Stimulated activated CD4-positive, alpha-beta T cell treated with anti-CD3 and anti-CD28 coated beads, Interleukin-4, amount 100 ng/mL, for 24 hours (primary cell): ENCODE measurements around the gene MST1.

Source experiments
- DNase-seq: peaks from one replicate; pipeline ENCODE4 v3.0.0-alpha.2; 2020

The MST1 gene

DNA sequence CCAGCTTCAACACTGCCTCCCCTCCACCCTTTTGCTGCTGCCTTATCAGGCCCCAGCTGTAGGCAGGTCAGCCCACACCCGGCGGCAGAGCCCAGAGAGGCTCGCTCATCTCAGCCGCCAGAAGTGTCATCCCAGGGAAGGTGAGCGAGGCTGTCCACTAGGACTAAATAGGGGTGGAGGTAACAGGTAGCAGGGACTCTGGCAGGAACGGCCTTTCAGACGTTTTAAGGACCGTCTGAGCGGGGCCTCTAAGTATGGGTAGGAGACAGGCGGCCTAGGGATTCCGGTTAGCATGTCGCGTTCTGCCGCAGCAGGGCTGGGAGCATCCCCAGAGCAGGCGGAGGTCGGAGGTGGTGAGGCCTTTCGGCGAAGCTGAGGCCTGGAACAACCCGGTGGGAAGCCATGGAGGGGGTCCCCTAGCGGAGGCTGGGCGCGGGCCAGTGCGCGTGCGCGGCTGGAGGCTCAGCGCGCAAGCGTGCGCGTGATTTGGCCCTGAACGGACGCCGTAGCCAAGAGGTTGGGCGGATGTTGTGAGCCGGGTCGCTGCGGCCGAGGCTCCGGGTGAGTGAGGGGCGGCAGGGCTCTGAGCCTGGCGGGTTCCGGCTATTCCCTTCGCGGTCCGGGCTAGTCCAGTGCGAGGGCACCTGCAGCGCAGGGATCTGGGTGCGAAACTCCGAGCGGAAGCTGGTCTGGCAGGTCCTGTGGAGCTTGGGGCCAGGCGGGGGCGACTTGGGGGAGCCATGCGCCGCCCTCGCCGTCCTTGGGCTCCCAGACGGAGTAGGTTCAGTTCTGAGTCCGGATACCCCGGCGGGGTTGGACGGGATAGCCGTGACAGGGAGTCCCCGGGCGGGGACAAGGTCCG, at the start of gene MST1, which contains the start of gene RNF123:
TSS of gene MST1 (minus strand) at position 429 of the 862 bp plus-strand sequence. CDS start 783 bp downstream, outside the sequence.
TSS of gene RNF123 (plus strand) at position 512 of the 862 bp plus-strand sequence. CDS start 1,609 bp downstream, outside the sequence.
- DNase-seq: peak; percentile 92

- no peak for DNase-seq
These were observed 48.9 kb upstream of the MST1 start for GRCh38 chr3:49738067-49738713.

- no peak for DNase-seq
These were observed 45.5 kb upstream of the MST1 start for GRCh38 chr3:49734752-49735151.

DNA sequence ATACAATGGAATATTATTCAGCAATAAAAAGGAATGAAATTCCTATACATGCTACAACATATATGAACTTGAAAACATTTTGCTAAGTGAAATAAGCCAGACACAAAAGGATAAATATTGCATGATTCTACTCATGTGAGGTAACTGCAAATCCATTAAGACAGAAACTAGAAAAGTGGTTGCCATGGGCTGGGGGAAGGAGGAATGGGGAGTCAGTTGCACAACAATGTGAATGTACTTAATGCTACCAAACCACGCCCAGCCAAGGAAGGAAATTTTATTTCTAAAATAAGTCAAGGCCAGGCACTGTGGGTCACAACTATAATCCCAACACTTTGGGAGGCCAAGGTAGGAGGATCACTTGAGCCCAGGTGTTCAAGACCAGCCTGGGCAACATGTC, 44.3 kb upstream of the MST1 start:
- DNase-seq: no peak

- DNase-seq: no peak
These were observed 43.3 kb upstream of the MST1 start for GRCh38 chr3:49732597-49732996.

DNA sequence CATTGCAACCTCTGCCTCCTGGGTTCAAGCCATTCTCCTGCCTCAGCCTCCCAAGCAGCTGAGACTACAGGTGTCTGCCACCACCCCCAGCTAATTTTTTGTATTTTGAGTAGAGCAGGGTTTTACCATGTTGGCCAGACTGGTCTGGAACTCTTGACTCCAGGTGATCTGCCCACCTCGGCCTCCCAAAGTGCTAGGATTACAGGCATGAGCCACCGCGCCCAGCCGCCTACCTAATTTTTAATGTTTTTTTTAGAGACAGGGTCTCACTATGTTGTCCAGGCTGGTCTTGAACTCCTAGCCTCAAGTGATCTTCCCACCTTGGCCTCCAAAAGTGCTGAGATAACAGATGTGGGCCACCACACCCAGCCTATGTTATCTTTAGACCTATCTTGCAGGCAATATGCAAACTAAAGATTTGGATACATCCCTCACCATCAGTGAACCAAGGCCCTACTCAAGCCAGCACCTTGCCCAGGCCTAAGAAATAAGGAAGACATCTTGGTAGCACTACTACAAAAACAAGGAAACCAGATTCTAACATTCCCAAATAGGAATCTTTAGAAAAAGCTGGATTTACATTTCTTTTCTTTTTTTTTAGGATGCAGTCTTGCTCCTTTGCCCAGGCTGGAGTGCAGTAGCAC, 40.8 kb upstream of the MST1 start:
- no peak for DNase-seq

DNA sequence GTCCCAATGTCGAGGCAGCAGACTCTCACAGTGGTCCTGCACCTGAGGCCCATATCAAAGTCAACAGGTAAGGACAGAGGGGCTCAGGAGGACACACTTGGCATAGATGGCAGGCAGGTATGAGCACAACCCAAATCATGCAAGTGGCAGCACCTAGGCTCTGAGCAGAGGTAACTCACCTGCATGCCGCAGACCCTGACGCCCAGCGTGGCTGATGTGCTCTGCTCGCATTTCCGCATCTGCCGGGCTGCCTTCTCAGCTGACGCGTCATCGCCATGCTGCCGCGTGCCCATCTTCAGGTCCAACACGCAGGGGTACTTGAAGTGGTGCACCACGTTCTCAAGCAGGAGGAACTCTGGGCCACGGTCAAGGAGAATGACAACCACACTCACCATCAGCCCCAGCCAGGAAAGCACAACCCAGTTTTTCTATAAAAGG, 38.7 kb upstream of the MST1 start:
- DNase-seq: no peak

DNA sequence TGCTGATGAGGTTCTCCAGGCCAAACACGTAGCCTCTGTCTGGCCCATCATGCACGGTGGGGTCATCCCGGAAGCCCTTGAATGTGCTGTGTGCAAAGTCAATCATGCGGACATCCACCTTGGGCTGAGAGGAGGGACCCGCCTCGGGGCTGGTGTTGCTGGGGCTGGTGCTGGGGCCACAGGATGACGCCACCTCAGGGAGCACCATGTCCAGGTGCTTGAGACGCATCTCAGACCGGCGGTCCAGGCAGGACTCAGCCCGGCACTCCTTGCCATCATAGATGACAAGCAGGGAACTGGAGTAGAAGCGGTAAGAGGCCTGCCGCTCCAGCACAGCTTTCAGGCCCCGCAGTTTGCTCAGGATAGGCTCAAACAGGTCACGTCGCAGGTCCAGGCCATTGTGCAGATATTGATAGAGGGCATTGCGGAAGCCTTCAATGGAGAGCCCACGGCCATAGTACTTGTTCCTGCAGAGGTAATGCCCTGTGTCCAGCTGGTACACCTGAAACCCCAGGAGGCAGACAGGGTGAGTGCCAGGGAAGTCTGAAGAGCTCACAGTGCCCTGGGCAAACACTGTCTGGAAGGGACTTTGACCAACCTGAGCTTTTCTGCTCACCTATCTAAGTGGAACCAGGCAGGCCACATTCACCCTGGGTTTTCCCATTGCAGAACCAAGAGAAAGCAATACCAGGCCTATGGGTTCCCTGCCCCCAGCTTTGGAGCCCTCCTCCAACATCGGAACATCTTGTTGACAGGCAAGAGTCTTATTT, 38.1 kb upstream of the MST1 start:
- no peak for DNase-seq

GRCh38 chr3:49725906-49726681, 36.8 kb upstream of the MST1 start:
- DNase-seq: no peak

- no peak for DNase-seq
These were observed 35.3 kb upstream of the MST1 start for GRCh38 chr3:49724586-49724985.

GRCh38 chr3:49723628-49724551, 34.6 kb upstream of the MST1 start, which contains the start of gene GMPPB:
TSS of gene GMPPB (minus strand) at chr3:49723951. CDS start at chr3:49723726, 225 bp downstream.
- peak; percentile 93 for DNase-seq

- peak; percentile 57 for DNase-seq
These were observed 34.0 kb upstream of the MST1 start for GRCh38 chr3:49723296-49723627.

- no peak for DNase-seq
These were observed 33.6 kb upstream of the MST1 start for GRCh38 chr3:49722896-49723295.

DNA sequence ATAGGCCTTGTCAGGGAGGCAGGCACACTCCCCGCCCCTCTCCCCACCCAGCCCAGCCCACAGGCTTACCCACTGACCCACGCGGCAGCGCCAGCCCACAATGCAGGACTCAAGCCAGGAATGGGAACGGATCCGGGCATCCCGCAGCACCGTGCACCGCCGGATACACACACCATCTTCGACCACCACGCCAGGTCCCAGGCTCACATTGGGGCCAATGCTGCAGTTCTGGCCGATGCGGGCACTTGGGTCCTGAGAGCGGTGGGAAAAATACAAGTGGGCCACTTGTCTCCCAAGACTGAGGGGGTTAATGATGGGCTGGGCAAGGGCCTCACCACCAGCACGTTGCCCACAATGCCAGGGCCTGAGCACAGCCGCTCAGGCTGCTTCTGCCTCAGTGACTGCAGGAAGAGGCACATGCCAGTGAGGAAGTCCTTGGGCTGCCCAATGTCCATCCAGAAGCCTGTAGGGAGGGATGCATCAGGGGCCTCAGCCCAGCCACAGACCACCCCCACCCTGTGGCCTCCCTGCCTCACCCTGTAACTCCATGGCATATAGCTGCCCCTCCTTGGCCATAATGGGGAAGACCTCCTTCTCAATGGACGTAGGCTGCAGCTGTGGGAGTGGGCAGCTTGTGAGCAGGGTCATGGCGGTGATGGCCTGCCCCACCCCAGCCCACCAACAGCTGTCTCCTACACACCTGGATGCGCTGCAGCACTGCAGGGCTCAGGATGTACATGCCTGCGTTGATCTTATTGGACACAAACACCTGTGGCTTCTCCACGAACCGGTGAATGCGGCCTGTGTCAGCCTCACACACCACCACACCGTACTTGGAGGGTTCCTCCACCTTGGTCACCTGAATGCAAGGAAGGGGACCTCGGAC, 32.9 kb upstream of the MST1 start:
- no peak for DNase-seq

- DNase-seq: no peak
These were observed 32.3 kb upstream of the MST1 start for GRCh38 chr3:49721596-49721895.

GRCh38 chr3:49720855-49721595, 31.8 kb upstream of the MST1 start:
- DNase-seq: no peak

DNA sequence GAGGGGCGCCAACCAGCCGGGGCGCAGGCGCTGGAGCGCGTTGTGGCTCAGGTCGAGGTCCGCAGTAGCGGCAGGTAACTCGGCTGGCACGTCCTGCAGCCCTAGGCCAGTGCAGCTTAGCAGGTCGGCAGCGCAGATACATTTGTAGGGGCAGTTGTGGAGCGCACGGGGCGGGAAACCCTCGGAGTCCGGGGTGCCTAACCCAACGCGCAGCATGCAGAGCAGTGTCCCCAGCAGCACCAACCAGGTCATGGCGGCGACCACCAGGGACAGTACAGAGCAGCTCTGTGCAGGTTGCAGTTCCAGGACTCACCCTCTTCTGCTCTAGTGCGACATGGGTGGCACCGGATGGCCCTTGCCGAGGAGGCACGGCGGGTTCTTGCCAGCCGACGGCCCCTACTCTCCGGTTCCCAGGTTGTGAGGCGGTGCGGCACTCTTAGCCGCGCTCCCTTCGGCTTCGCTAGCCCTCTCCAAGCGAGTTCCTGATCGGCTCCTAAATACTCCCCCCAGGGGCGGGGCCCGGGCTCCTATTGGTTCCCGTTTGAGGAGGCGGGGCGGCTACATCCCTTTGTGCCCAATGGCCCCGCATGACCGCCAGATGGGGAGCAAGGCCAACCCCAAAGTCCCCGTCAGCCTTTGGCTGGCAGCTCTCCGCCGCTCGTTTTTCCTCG, 30.1 kb upstream of the MST1 start, which contains the start of gene AMIGO3:
TSS of gene AMIGO3 (minus strand) at position 471 of the 671 bp plus-strand sequence. CDS start at position 252, 219 bp downstream.
- peak; percentile 92 for DNase-seq

GRCh38 chr3:49718858-49719213, 29.6 kb upstream of the MST1 start:
- DNase-seq: no peak
